NCI-H345 treated with DMSO at 0.1 percent for 48 hours (cell line): ENCODE data around the gene ARRB1.

ENCODE experiments used
- DNase-seq: peaks from one replicate; lab custom pipeline; 2025; ENCODE audit not compliant: unreplicated experiment; lab: John Stamatoyannopoulos, UW

The ARRB1 gene

DNA sequence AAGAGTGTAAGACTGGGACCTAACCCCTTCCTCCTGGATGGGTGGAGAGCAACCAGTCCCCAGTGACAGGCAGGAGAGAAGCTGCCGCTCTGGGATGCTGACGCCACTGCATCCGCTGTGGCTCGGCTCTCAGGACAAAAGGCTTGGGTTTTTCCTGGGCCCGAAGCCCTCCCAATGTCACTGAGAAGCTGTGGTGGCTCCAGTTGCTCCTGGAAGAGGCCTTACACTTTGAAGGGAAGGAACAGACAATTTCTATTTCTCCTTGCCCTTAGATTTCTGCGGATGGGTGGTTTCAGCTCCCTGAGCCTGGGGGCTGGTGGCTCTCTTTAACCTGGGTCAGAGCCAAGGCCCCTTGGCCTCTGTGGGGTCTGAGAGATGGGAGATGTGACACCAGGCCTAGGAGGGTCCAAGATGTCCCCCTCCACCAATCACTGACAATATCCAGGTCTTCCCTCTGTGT, 89.5 kb downstream of the ARRB1 start:
- DNase-seq: no peak

DNA sequence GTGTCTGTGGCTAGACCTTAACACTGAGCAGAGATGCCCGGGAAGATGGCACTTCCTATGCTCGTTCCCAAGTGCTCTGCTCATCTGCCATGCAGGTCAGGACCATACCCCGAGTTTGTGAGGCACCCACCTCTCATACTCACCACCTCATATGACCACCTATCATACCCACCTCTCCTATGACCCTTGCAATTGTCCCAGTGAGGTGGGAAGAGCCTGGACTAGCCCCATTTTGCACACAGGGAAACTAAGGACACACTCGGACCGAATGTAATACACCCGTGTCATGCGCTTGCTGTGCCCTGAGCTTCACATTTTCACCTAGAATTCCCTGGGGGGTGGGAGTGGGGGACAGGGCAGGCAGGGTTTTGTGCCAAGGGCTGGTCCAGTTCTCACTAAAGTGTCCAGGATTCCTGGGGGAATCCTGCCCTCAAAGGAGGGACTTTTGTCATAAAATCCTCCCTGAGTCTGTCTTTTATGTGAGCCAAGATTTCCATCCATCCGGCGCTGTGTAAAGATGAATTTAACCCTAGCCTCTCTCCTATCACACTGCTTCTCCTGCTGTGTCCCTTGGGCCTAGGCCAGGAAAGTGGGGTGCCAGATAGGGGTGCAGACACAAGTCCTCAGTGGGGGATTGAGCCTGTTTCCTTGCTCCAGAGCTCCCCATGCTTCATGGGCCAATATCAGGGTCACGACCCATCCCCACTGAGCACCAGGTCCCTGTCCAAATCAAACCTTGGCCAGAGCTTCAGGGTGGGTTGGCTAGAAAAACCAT, 90.9 kb downstream of the ARRB1 start:
- no peak for DNase-seq

DNA sequence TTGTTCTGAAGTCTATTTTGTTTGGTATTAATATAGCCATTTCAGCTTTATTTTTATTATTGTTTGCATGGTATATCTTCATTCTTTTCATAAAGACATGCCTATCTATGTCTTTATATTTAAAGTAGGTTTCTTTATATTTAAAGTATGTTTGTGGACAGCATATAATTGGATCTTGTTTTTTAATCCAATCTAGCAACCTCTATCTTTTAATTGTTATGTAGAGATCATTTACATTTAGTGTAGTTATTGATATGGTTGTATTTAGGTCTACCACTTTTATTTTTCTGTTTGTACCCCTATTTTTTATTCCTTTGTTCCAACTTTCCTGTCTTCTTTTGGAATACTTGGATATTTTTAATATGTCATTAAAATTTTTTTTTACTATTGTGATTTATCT, 97.1 kb downstream of the ARRB1 start:
- DNase-seq: no peak

DNA sequence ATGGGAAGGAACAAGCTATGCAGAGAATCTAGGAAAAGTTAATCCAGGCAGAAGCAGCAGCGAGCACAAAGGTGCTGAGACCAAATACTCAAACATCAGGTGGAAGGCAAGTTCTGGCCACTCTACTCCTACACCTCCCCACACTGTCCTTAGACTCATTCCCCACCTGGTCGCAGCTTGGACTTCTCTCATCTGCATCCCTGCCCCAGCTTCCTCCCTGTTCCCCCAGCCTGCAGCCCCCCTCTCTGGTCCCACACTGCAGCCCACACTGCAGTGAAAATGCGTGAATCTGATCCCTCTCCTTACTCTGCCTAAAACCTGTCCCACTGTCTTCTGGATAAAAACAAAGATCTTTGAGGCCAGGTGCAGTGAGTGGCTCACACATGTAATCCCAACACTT, 101.8 kb downstream of the ARRB1 start:
- no peak for DNase-seq

DNA sequence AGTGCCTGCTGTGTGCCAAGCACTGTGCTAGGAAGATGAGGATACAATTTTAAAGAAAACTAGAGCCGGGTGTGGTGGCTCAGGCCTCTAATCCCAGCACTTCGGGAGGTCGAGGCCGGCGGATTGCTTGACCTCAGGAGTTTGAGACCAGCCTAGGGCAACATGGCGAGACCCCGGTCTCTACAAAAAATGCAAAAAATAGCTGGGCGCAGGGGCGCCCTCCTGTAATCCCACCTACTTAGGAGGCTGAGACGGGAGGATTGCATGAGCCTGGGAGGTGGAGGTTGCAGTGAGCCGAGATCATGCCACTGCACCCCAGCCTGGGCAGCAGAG, 102.6 kb downstream of the ARRB1 start:
- DNase-seq: no peak

DNA sequence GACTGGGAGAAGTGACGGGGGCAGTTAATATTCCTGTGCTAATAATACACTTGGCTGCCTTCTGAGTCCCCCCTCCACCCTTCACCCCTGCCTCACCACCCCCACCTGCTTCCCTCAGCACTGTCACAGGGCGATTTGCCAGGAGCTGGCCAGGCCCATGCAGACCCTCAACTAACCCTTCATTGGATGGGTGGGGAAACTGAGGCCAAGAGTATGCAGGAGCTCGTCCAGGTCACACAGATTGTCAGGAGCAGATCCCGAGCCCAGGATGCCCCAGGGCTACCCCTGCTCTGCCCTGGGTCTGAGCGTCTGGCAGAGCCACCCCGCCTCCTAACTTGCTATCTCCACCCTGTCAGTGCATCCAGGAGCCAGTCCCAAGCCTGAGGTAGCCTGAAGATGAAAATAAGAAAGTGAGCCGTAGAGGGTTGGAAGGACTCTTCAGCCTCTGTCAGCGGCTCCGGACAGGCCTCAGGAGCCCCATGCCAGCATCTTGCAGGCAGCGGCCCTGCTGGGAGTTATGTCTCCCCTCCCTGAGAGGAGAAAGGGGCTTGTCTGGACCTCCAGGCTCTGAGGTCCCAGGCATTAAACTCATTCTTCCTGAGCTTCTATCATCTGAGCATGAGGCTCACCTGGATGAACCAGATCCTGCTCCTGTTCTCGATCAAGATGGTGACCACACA, 104.7 kb downstream of the ARRB1 start:
- no peak for DNase-seq

DNA sequence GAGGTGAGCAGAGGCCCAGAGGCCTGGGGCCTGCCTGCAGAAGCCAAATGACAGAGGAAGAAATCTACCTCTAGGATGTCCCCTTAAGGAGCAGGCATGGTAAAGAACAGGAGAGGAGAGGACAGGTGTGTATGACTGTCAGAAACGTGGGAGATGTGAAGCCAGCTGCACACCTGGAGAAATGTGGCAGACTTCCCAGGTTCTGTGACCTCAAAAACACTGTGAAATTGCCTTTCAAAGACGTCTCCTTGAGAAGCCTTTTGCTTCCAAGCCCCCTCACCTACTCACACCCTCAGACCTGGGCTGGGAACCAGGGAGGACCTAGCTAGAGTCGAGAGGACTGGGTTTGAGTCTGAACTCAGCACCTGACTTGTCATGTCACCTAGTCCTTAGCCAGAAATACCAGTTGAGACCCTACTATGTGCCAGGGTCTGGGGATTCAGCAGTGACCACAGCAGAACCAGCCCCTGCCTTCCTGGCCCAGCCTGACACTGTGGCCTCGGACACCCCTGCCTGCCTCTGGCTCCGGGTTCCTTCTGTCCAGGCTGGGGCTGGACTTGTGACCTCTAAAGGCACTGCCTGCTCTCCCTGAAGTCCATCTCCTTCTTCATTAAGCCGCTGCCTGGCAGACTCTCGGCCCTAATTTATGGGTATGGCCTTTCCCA, 105.3 kb downstream of the ARRB1 start:
- no peak for DNase-seq

DNA sequence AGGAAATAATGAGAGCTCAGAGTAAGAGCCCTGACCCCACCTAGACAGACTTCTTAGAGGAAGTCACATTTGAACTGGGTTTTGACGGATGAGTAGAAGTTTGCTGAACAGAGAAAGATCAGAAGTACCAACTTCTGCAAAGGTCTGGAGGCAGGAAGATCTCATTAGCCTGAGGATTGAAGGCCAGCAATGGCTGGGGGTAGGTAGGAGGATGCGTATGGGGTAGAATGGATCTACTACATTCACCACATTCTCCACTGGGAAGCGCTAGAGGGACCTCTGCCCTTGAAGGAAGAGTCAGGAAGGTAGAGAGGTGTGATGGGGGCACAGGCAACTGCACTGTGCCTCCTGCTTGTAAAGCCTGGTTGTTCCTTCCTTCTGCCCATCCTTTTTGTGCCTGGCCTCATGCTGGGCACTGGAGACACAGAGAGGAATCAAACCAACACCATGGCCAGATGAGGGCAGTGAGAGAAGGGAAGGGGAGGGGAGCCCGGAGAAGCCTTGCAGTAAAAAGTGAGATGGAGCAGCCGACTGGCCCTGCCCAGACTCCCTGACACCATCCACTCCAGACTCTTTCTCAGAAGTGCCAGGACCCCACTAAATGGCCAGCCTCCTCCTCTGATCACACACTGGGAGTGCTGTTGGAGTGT, 106.0 kb downstream of the ARRB1 start:
- DNase-seq: no peak

DNA sequence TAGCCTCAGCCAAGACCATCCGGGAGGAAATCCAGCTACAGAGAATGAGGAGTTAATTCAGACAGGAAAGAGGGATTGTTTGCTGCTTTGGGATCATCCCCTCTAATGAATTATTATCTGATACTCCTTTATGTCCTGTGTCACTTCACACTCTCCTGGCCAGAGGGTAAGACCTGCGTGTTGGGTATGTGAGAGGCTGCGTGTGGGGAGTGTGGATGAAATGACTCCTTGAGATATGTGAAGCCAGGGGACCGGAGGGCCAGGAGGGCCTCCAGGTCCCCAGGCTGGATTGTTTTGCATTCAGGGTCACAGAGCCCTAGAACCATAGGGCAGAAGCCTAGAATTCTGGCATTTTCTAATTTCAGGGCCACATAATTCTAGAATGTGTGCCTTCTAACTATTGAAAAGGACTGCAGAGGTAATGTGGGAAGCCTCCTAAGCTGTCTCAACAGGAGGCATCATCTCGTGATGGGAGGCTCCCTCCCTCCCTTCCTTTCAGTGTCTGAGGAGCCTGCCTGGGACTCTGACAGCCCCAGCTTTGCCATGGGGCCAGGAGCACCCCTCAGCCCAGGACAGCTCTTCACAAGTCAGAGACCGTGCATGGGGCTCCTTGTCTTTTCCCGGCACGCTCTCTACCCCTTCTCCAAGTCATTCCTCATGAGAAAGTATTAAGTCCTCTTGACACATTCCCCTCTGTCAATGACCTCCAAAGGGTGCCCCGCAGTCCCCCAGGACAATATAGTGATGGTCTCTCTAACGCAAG, 107.2 kb downstream of the ARRB1 start:
- DNase-seq: no peak

DNA sequence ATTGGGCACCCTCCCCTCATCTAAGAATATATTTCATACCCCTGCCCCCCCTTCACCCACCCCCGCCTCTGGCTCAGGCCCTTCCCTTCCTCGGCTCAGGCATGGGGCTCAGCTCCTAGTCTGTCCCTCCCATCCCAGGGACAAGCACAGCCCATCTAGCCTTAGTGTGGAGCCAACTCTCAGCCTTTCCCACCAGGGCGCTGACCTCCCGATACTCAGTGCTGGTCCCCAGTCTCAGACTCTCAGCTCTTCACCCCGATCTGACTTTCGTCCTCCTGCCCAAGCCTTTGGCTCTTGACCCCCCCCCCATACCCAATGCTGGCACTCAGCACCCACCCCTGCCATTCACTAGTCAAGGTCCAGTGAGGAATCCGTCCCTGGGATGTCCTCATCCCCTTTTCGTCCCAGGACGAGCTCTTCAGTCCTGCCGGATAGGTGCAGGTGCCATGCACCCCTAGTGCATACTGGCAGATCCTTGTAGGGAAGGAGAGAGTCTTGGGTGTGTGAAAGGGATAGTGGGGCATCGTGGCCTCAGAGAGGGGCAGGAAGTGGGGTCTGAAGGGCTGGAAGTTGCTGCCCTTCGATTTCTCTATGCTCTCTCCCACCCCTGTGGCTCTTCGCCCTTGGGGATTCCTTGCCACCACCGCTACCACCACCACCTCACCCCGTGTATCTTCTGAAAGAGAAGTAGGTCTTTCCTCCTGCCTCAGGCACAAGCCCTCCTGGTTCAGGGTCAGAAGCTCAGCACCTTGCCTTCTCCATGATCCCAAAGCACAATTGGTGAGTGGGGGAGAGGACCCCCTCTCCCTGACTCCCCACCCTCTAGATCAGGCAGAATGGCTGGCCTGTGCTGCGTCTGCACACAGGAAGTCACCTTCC, 108.5 kb downstream of the ARRB1 start:
- DNase-seq: no peak

DNA sequence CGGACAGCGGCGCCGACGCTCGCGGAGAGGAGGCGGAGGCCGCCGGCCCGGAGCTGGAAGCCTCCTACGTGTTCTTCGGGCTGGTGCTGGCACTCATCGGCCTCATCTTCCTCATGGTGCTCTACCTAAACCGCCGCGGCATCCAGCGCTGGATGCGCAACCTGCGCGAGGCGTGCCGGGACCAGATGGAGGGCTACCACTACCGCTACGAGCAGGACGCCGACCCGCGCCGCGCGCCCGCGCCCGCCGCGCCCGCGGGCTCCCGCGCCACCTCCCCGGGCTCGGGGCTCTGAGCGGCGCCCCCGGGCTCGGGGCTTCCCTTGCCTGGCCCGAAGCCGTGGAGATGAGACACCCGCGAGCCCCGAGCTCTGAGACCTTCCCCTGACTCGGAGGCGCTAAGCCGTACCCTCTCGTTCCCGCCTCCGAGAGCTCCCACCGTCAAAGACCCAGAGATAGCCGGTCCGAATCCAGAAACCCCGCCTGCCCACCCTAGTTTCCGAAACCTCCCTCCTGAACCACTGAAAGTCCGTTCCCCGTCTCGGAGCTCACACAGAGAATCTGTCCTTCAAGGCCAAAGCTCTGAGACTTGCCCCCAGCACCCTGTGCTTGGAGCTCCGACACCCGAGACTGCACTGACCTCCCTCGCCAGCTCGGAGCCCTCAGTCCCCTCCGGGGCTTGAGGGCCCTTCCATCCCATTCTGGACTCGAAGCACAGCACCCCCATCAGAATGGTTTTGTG, 109.4 kb downstream of the ARRB1 start:
- no peak for DNase-seq

DNA sequence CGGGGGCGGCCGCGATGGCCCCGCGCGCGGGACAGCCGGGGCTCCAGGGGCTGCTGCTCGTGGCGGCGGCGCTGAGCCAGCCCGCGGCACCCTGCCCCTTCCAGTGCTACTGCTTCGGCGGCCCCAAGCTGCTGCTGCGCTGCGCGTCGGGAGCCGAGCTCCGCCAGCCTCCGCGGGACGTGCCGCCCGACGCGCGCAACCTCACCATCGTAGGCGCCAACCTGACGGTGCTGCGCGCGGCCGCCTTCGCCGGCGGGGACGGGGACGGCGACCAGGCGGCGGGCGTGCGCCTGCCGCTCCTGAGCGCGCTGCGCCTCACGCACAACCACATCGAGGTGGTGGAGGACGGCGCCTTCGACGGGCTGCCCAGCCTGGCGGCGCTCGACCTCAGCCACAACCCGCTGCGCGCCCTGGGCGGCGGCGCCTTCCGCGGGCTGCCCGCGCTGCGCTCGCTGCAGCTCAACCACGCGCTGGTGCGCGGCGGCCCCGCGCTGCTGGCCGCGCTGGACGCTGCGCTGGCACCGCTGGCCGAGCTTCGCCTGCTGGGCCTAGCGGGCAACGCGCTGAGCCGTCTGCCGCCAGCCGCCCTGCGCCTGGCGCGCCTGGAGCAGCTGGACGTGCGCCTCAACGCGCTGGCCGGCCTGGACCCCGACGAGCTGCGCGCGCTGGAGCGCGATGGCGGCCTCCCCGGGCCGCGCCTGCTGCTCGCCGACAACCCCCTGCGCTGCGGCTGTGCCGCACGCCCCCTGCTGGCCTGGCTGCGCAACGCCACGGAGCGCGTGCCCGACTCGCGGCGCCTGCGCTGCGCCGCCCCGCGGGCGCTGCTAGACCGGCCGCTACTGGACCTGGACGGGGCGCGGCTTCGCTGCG, 110.2 kb downstream of the ARRB1 start:
- peak; percentile 75 for DNase-seq

DNA sequence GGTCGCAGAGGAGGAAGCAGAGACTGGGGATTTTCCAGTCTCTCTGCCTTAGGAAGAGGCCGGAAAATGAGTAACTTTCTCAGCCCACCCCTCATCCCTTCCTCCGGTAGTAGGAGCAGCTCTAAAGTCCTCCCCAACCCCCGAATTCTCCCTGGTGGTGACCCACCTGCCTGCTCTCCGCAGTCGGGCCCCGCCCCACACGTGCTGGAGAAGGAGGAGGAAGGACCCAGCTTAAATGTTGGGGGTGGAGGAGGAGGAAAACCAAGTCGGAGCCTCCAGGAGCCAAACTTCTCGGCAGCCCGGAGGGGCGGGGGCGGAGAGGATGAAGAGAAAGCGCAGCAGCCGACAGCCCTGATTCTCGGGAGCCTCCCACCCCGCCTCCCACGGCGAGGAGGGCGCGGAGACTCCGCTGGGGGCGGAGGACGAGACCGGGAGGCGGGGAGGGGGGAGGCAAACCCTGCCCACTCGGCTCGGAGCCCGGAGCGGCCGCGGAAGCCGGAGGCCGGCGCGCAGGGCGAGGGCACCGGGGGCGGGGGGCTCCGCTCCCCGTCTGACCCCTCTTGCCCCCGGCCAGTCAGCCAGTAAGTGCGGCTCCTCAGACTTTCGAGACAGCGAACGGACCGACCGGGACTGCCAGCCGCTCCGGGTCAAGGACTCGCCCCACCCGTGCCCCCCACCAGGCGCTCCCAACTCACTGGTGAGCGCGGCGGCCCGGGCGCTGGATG, 111.0 kb downstream of the ARRB1 start, which contains the start of gene TPBGL:
Gene TPBGL (plus strand): TSS at position 464 of the 725 bp plus-strand sequence. CDS start 276 bp downstream, outside the sequence.
- DNase-seq: no peak

DNA sequence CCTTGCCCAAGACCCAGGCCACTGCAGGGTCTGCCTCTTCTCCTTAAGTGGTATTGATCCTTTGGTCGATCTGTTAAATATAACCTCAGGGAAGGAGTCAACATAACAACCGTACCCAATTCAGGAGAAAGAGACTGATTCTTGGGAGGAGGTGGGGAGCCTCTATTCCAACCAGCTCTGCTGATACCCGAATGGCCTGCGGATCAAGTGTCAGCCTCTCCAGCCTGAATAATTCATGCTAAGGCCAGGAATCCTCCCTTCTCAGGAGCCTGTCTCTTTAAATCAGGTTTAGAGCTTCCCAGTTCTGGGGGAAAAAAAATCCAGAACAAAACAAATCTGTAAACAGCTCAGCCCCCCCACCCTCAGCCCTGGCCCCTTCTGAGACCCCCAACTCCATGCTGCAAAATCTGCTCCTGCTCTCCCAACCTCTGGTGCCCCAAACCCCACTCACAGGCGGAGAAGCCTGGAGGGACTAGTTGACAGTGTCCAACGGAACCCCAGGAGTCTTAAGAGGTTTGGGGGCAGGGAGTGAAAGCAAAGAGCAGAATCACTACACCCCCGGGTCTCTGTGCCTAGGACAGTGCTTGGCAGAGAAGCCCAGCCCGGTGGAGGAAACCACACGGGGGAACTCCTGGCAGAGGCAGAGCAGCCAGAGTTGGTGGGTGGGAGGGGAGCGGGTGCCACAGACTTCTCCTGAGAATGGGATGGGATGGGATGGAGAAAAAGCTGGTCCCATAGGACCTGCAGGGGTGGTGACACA, 111.8 kb downstream of the ARRB1 start:
- no peak for DNase-seq

DNA sequence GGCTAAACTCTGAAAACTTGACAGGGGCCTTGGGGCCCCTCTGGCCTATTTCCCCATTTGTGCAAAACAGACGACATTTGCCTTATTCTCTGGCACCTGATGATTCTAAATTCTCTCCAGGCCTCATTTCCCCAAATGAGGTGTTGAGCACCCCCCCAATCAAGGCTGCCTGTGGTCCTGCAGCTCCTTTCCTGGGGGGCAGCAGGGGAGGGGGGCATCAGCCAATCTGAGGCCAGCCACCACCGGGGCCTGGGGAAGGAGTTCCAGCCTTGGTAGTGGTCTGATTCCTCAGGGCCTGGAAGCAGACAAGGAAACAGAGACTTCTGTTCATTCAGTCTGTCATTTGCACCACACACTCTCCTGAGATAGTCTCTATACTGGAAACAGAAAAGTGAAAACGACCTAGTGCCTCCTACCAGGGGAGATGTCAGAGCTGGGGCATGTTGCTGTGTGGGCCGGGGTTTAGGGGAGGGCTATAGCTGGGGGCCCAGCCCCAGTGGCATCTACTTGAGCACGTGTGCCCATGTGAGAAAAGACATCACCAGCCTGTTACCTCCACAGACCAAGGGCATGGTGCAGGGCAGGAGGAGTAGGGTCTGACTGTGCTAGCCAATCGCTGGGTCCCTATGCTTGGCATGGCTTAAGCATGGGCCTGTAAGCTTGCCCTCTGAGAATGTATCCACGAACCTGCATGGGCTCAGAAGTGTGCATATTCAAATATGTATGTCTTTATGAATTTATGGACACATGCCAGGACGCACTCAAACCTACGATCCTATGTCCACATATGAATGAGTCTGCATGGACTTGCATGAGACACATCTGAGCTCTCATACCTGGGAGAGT, 112.6 kb downstream of the ARRB1 start:
- no peak for DNase-seq

DNA sequence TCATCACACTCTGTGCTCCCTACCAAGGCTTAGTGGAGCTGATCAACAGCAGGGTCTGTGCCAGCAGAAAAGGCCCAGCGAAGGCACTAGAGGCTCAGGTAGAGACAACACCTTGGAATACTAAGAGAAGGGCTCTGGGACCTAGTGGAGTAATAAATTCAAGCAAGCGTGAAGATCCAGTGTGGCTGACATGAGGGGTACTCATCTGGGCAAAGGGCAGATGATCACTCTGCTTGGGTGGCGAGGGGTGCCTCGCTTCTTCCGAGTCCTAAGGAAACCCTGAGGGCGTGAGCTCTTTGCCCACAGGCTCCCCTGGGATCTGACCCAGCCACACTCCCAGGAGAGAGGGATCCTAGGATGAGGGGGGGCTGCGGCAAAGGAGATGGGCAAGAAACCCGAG, 114.4 kb downstream of the ARRB1 start:
- no peak for DNase-seq
